Measurements from ENCODE around the gene GALNT1.

GALNT1 gene

GRCh38 chr18:35619464-35619863 is 37.9 kb downstream of the GALNT1 start:
- no peak for DNase-seq

- no peak for DNase-seq
Observed at GRCh38 chr18:35619941-35620340, 38.4 kb downstream of the GALNT1 start.

GRCh38 chr18:35620765-35621164 is 39.2 kb downstream of the GALNT1 start:
- no peak for DNase-seq

GRCh38 chr18:35623255-35623654 is 41.7 kb downstream of the GALNT1 start:
- no peak for DNase-seq

GRCh38 chr18:35624146-35624545 is 42.6 kb downstream of the GALNT1 start:
- no peak for DNase-seq

GRCh38 chr18:35625232-35625631 is 43.7 kb downstream of the GALNT1 start:
- DNase-seq = no peak

- DNase-seq = no peak
Observed at GRCh38 chr18:35633761-35634160, 52.2 kb downstream of the GALNT1 start.

GRCh38 chr18:35634323-35634722 is 52.8 kb downstream of the GALNT1 start:
- no peak for DNase-seq

- DNase-seq = no peak
Observed at GRCh38 chr18:35635170-35635569, 53.6 kb downstream of the GALNT1 start.

GRCh38 chr18:35637227-35637626 is 55.7 kb downstream of the GALNT1 start:
- DNase-seq = no peak

GRCh38 chr18:35639296-35639695 is 57.8 kb downstream of the GALNT1 start:
- DNase-seq = no peak

- no peak for DNase-seq
Observed at GRCh38 chr18:35641467-35641866, 59.9 kb downstream of the GALNT1 start.

- DNase-seq = no peak
Observed at GRCh38 chr18:35641916-35642315, 60.4 kb downstream of the GALNT1 start.

GRCh38 chr18:35642802-35643201 is 61.3 kb downstream of the GALNT1 start:
- DNase-seq = no peak

GRCh38 chr18:35646449-35646848 is 64.9 kb downstream of the GALNT1 start:
- no peak for DNase-seq

GRCh38 chr18:35653392-35654135 is 72.0 kb downstream of the GALNT1 start:
- DNase-seq = no peak

GRCh38 chr18:35658112-35658511 is 76.6 kb downstream of the GALNT1 start:
- no peak for DNase-seq

- DNase-seq = no peak
Observed at GRCh38 chr18:35661483-35662146, 80.1 kb downstream of the GALNT1 start.

GRCh38 chr18:35662293-35663062 is 80.9 kb downstream of the GALNT1 start:
- DNase-seq = no peak

GRCh38 chr18:35671966-35672603 is 90.5 kb downstream of the GALNT1 start:
- DNase-seq = no peak

- DNase-seq = no peak
Observed at GRCh38 chr18:35672897-35673296, 91.4 kb downstream of the GALNT1 start.

- no peak for DNase-seq
Observed at GRCh38 chr18:35673682-35674081, 92.1 kb downstream of the GALNT1 start.

- DNase-seq = no peak
Observed at GRCh38 chr18:35680139-35680551, 98.6 kb downstream of the GALNT1 start.
